Measurements from ENCODE around the gene PTPRG. TPM values are rescaled to one million over a fixed set of nuclear protein-coding genes. Genes with fewer than 3 reads are reported as not detected.

Gene PTPRG
- total RNA-seq, 1 experiment from 2014 or later = 69.3 TPM

DNA sequence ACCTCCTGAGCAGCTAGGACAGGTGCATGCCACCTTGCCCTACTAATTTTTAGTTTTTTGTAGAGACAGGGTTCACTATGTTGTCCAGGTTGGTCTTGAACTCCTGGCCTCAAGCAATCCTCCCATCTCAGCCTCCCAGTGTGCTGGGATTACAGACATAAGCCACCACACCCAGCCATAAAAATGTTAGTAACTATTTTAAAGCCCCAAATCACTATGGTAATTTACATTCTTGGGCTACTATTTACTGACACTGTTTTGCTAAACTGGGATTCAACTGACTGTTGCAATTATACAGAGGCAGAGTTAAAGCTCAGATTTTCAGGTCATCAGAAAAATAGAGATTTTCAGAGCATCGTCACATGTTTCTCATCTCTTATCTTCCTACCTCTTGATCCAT, 553.4 kb downstream of the PTPRG start:
- Histone ChIP-seq H3K79me2 (ENCODE audit: insufficient read depth, low read length) (no peaks in the 10 kb centered on the region), H3K56ac (ENCODE audit: insufficient read length, low read depth, low read length) (no peak overlapping the region), H4K8ac (replicated peaks; ENCODE audit: insufficient read length, low read depth, low read length) (no peak overlapping the region), H3K27ac (ENCODE audit: insufficient read length, low read depth, low read length) (no peak overlapping the region), H2BK12ac (ENCODE audit: insufficient read length, low read depth, low read length) (no peak overlapping the region), H2AK5ac (ENCODE audit: insufficient read length, low read length) (no peak overlapping the region), H4K5ac (ENCODE audit: insufficient read length, low read depth, low read length) (no peak overlapping the region), H3K79me1 (ENCODE audit: insufficient read depth, low read depth, low read length, poor library complexity, severe bottlenecking) (no peaks in the 10 kb centered on the region), H3K27me3 (ENCODE audit: insufficient read depth, low read length) (no peaks in the 10 kb centered on the region), H3K9ac (ENCODE audit: extremely low read depth, insufficient read length, low read length) (no peak overlapping the region), H4K91ac (ENCODE audit: insufficient read length, low read depth, low read length) (no peak overlapping the region), H2BK120ac (ENCODE audit: low read depth, low read length, poor library complexity, severe bottlenecking) (no peak overlapping the region), H3K23me2 (ENCODE audit: insufficient read length, low read depth, low read length, poor library complexity, severe bottlenecking) (no peaks in the 10 kb centered on the region), H3K18ac (ENCODE audit: insufficient read length, low read depth, low read length) (no peak overlapping the region), H3K14ac (ENCODE audit: insufficient read depth, low read length) (no peak overlapping the region), H2BK15ac (ENCODE audit: low read depth, low read length) (no peak overlapping the region), H2BK5ac (ENCODE audit: insufficient read length, low read length) (no peak overlapping the region), H2AFZ (ENCODE audit: low read length) (no peak overlapping the region), H3K4me2 (ENCODE audit: insufficient read depth, insufficient read length, low read length) (no peak overlapping the region), H3K4me1 (ENCODE audit: insufficient read depth, low read length) (no peaks in the 10 kb centered on the region), H4K20me1 (ENCODE audit: control insufficient read depth, insufficient read depth, insufficient read length) (no peaks in the 10 kb centered on the region), H3T11ph (ENCODE audit: low read length) (no peak overlapping the region), H3K4ac (ENCODE audit: low read depth, low read length) (no peak overlapping the region), H3K9me3 (ENCODE audit: control insufficient read depth, low read depth, low read length) (no peaks in the 10 kb centered on the region), H3K23ac (ENCODE audit: insufficient read length, low read depth, low read length) (no peak overlapping the region), H2BK20ac (ENCODE audit: low read depth, low read length, poor library complexity, severe bottlenecking) (no peak overlapping the region)
- no peak overlapping the region for H3K4me3 Mint-ChIP-seq
- peaks cover 14 to 15% of the 10 kb centered on the region in 2 experiments; a peak in 3 of 4 replicates for H3K4me1 Mint-ChIP-seq
- no CpG with 5 or more reads among the region's 1 CpG for WGBS (ENCODE audit: extremely low coverage, insufficient read length, low lambda C conversion rate)
- DNase-seq = no peak
- no peak for TF ChIP-seq CTCF (conservative IDR thresholded peaks at IDR 0.05)
- peaks cover 9 to 12% (median 11%) of the 10 kb centered on the region in 3 experiments for H3K36me3 Mint-ChIP-seq (ENCODE audit: insufficient read depth in 1 of 3, low read depth in 3 of 3)
- H3K9me3 Mint-ChIP-seq = no peaks in the 10 kb centered on the region; a peak in 1 of 5 replicates
- H3K27ac Mint-ChIP-seq = no peak overlapping the region
- H3K27me3 Mint-ChIP-seq (ENCODE audit: low read depth) = no peaks in the 10 kb centered on the region; the same call in 1 of the 2 replicates
